ENCODE data around the gene CIPC.

The CIPC gene

GRCh38 chr14:77071938-77072388 lies 26.1 kb upstream of the CIPC start:
- DNase-seq: no peak

- no peak for DNase-seq
Observed at GRCh38 chr14:77074969-77075368, 23.1 kb upstream of the CIPC start.

- peak; percentile 62 for DNase-seq
Observed at GRCh38 chr14:77076113-77076631, 21.9 kb upstream of the CIPC start.

GRCh38 chr14:77077040-77077439 lies 21.0 kb upstream of the CIPC start:
- DNase-seq: no peak

- DNase-seq: no peak
Observed at GRCh38 chr14:77082356-77082755, 15.7 kb upstream of the CIPC start.

- DNase-seq: no peak
Observed at GRCh38 chr14:77083082-77083481, 15.0 kb upstream of the CIPC start.

GRCh38 chr14:77084985-77085384 lies 13.1 kb upstream of the CIPC start:
- DNase-seq: no peak

- no peak for DNase-seq
Observed at GRCh38 chr14:77085538-77085937, 12.5 kb upstream of the CIPC start.

GRCh38 chr14:77086017-77086727 lies 11.9 kb upstream of the CIPC start:
- no peak for DNase-seq

GRCh38 chr14:77086951-77087350 lies 11.1 kb upstream of the CIPC start:
- no peak for DNase-seq

GRCh38 chr14:77087631-77088030 lies 10.4 kb upstream of the CIPC start:
- no peak for DNase-seq

GRCh38 chr14:77088219-77088618 lies 9.8 kb upstream of the CIPC start:
- DNase-seq: no peak

GRCh38 chr14:77088645-77089044 lies 9.4 kb upstream of the CIPC start:
- no peak for DNase-seq

GRCh38 chr14:77091518-77091917 lies 6.5 kb upstream of the CIPC start:
- DNase-seq: no peak

GRCh38 chr14:77092676-77093075 lies 5.4 kb upstream of the CIPC start:
- DNase-seq: no peak

GRCh38 chr14:77094672-77095284 lies 3.3 kb upstream of the CIPC start:
- peak; percentile 72 for DNase-seq

GRCh38 chr14:77097006-77097699 lies 905 bp upstream of the CIPC start:
- DNase-seq: no peak

- no peak for DNase-seq
Observed at GRCh38 chr14:77098529-77099353, 683 bp downstream of the CIPC start.

- no peak for DNase-seq
Observed at GRCh38 chr14:77099425-77100167, 1.5 kb downstream of the CIPC start.

GRCh38 chr14:77100961-77101360 lies 2.9 kb downstream of the CIPC start:
- DNase-seq: no peak

- no peak for DNase-seq
Observed at GRCh38 chr14:77102154-77102553, 4.1 kb downstream of the CIPC start.

GRCh38 chr14:77103475-77103874 lies 5.4 kb downstream of the CIPC start:
- DNase-seq: no peak
